ENCODE data around the gene ABRACL.

DNA sequence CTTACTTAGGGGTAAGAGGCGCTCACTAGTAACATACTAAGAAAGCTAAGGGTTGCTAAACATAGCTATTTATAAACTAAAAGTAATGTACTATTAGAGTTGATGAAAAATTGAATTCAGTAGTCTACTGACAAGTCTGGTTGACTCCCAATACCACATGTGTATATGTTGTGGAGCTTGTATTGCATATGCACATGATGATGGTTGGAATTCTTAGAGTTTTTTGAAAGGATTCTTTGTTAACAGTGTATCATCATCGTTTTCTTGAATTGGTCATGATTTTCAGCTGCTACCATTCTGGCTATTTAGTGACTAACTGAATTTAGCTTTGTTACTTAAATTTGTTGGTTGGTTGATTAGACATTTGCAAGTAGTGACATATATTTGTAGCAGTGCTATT is 27.2 kb downstream of the ABRACL start:
- TF ChIP-seq, protein P1, sequence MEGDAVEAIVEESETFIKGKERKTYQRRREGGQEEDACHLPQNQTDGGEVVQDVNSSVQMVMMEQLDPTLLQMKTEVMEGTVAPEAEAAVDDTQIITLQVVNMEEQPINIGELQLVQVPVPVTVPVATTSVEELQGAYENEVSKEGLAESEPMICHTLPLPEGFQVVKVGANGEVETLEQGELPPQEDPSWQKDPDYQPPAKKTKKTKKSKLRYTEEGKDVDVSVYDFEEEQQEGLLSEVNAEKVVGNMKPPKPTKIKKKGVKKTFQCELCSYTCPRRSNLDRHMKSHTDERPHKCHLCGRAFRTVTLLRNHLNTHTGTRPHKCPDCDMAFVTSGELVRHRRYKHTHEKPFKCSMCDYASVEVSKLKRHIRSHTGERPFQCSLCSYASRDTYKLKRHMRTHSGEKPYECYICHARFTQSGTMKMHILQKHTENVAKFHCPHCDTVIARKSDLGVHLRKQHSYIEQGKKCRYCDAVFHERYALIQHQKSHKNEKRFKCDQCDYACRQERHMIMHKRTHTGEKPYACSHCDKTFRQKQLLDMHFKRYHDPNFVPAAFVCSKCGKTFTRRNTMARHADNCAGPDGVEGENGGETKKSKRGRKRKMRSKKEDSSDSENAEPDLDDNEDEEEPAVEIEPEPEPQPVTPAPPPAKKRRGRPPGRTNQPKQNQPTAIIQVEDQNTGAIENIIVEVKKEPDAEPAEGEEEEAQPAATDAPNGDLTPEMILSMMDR (IDR thresholded peaks at IDR 0.05): no peak
- TF ChIP-seq POLR2A (IDR thresholded peaks at IDR 0.05) (no peak), EP300 (IDR thresholded peaks at IDR 0.05) (no peak)

Data from ovary (tissue), 3 donors.